GM12801 (cell line): ENCODE data around the gene IGFBPL1.

Experiments
- TF ChIP-seq, protein P1 (sequence below): IDR thresholded peaks from one replicate; pipeline ENCODE4 v1.5.1; 2011; ENCODE audit warnings: control low read depth; ENCODE audit not compliant: insufficient read length; ENCODE audit errors: extremely low read depth

Gene IGFBPL1

GRCh38 chr9:38388283-38389223, 35.7 kb downstream of the IGFBPL1 start:
- TF ChIP-seq, protein P1, sequence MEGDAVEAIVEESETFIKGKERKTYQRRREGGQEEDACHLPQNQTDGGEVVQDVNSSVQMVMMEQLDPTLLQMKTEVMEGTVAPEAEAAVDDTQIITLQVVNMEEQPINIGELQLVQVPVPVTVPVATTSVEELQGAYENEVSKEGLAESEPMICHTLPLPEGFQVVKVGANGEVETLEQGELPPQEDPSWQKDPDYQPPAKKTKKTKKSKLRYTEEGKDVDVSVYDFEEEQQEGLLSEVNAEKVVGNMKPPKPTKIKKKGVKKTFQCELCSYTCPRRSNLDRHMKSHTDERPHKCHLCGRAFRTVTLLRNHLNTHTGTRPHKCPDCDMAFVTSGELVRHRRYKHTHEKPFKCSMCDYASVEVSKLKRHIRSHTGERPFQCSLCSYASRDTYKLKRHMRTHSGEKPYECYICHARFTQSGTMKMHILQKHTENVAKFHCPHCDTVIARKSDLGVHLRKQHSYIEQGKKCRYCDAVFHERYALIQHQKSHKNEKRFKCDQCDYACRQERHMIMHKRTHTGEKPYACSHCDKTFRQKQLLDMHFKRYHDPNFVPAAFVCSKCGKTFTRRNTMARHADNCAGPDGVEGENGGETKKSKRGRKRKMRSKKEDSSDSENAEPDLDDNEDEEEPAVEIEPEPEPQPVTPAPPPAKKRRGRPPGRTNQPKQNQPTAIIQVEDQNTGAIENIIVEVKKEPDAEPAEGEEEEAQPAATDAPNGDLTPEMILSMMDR = no peak

- TF ChIP-seq, protein P1 = no peak
Measured at GRCh38 chr9:38387751-38388150, 36.5 kb downstream of the IGFBPL1 start.

GRCh38 chr9:38387066-38387465, 37.2 kb downstream of the IGFBPL1 start:
- TF ChIP-seq, protein P1 = no peak

DNA sequence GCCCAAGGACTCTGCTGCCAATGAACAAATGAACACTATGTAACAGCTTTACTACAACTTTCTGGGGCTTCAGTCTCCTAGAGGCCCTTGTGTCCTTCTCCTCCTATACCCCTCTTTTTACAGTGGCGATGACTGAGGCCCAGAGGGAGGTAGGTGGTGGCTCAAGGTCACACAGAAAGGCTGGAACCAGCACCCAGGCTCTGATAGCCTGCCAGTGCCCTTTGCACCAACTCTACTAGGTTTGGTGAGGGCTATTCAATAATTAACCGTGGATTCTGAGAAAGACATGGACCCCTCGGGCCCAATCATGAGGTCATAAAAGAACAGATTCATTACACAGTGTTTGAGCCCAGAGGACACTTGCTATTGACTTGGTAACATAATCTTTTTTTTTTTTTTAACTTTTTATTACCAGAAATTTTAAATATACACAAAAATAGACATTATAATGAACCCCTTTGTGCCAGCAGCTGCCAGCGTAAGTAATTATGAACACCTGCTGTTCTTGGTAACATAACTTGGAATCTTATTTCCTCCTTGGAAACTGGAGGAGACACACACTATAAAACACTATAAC, 37.8 kb downstream of the IGFBPL1 start:
- TF ChIP-seq, protein P1 = no peak

DNA sequence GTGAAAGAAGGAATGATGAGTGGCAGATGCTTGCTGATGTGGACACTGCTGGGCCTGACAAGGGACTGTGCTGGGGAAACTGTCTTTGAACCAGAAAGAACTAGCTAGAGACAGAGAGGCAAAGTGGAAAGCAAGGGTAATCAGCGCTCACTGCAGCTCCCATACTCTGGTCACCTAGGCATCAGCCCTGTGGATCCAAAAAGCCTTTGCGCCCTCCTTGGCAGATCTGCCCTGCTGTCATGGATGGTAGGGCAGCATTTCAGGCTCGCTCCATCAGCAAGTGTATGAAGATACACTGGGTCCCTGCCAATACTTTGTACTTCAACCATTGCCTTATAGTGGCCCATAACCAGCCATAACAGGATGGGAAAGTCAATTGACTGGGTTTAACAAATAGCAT, 38.4 kb downstream of the IGFBPL1 start:
- TF ChIP-seq, protein P1 = no peak

DNA sequence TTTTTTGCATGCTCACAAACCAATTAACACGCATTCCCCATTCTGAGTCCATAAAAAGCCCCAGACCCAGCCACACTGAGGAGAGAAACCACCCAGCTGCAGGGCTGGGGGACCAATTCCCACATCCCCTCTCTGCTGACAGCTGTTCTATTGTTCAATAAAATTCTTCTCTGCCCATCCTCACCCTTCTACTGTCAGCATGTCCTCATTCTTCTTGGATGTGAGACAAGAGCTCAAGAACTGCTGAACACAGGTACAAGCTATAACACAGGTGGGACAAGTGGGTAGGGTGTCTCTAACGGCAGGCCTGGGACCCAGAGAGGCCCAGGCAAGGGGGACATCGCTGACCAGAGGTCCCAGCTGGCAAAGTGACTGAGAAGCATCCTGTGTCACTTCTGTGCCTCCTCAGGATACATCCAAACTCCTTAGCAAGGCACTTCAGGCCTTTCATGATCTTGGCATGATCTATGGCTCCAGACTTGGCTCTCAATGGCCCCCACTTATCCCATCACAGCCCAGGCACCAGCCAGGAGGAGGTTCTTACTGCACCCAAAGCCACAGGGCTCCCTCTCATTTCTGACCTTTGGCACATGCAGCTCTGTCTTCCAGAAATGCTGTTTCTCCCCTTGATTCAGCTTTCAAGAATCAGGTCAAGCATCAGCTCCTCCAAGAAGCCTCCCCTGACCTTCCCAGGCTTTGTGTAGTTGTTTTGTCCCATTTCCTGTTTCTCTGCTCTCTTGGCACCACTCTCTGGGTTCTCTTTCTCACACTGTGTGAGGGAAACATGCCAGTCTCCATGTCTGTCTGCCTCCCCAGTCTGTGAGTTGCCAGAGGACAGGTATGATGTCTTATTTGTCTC, 39.0 kb downstream of the IGFBPL1 start:
- TF ChIP-seq, protein P1 = no peak

DNA sequence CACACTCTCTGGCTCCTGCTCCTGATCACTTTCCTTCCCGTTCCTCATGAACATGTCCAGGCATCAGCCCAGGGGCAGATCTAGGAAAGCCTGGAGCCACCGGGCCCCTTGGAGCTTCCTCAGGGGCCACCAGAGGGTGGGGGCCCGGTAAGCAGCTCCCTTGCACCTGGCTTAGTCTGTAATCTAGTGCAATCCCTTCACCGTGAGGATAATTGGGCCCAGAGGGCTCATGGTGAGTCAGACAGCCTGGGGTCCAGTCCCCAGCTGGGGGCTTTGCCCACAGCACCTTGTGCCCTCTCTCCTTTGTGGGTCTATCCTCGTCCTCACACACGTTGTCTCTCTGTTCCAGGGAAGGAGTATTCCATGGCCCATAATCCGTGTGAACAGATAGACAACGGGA, 42.1 kb downstream of the IGFBPL1 start:
- TF ChIP-seq, protein P1 = no peak
